WTC11 (cell line): ENCODE results near the gene STK32B. TPM values are rescaled to one million over a fixed set of nuclear protein-coding genes. Genes with fewer than 3 reads are reported as not detected.

Source experiments
- ATAC-seq: fragments of 200-7000 bp; cut with Tn5 transposase; 2 replicates; pipeline ENCODE4 v1.10.0; 2021; ENCODE audit warnings: mild to moderate bottlenecking, moderate library complexity
- CTCF ChIA-PET: fragments of 300-600 bp; sonication (Branson Sonifier 250); formaldehyde crosslinking; loops from one replicate; lab custom pipeline; 2021; ENCODE audit warnings: antibody characterized with exemption; lab: Charles Lee
- POLR2A ChIA-PET: fragments of 350-600 bp; sonication (Branson Sonifier 250); formaldehyde crosslinking; loops from one replicate; lab custom pipeline; 2021; ENCODE audit warnings: antibody characterized with exemption; lab: Charles Lee
- DNase-seq: peaks from one replicate; pipeline ENCODE4 v3.0.0; 2021; ENCODE audit warnings: low spot score
- H3K27ac Mint-ChIP-seq: 2 replicates; pipeline ENCODE4 v1.8.0; 2021; ENCODE audit warnings: mixed read lengths
- H3K27me3 Mint-ChIP-seq: 2 replicates; pipeline ENCODE4 v1.8.0; 2021; ENCODE audit warnings: low read depth, mild to moderate bottlenecking, moderate library complexity, mixed read lengths
- H3K36me3 Mint-ChIP-seq: 2 replicates; pipeline ENCODE4 v1.8.0; 2021; ENCODE audit warnings: mixed read lengths
- H3K4me1 Mint-ChIP-seq: 2 replicates; pipeline ENCODE4 v1.8.0; 2022; ENCODE audit warnings: mixed read lengths
- H3K4me3 Mint-ChIP-seq: 2 replicates; pipeline ENCODE4 v1.8.0; 2021; ENCODE audit warnings: mild to moderate bottlenecking, moderate library complexity, mixed read lengths
- H3K9me3 Mint-ChIP-seq: 2 replicates; pipeline ENCODE4 v1.8.0; 2021; ENCODE audit warnings: mixed read lengths
- ELF4 ChIP-seq: sonication (generic); formaldehyde crosslinking; IDR thresholded peaks from 2 replicates; pipeline ENCODE4 v1.8.1; 2022; ENCODE audit warnings: low read depth, mild to moderate bottlenecking, moderate library complexity, missing genetic modification reagents
- NFATC4 ChIP-seq: fragments of 250-450 bp; sonication (Bioruptor Pico); IDR thresholded peaks from 2 replicates; pipeline ENCODE4 v1.9.0; 2021; ENCODE audit warnings: mild to moderate bottlenecking
- NFYB ChIP-seq: sonication (generic); formaldehyde crosslinking; conservative IDR thresholded peaks from 2 replicates; pipeline ENCODE4 v1.8.0; 2022; ENCODE audit warnings: low read depth, missing genetic modification reagents
- NR2C2 ChIP-seq: sonication (generic); formaldehyde crosslinking; IDR thresholded peaks from 2 replicates; pipeline ENCODE4 v1.8.0; 2022; ENCODE audit warnings: mild to moderate bottlenecking, missing genetic modification reagents
- SMAD4 ChIP-seq: sonication (generic); formaldehyde crosslinking; IDR thresholded peaks from 2 replicates; pipeline ENCODE4 v1.8.0; 2022; ENCODE audit warnings: mild to moderate bottlenecking, missing genetic modification reagents
- SOX15 ChIP-seq: fragments of 250-450 bp; sonication (Bioruptor Pico); IDR thresholded peaks from 2 replicates; pipeline ENCODE4 v1.9.0; 2021; ENCODE audit warnings: mild to moderate bottlenecking
- TP53 ChIP-seq: sonication (generic); formaldehyde crosslinking; IDR thresholded peaks from 2 replicates; pipeline ENCODE4 v1.8.1; 2023; ENCODE audit warnings: mild to moderate bottlenecking, missing genetic modification reagents
- ZBTB21 ChIP-seq: sonication (generic); formaldehyde crosslinking; IDR thresholded peaks from 2 replicates; pipeline ENCODE4 v1.8.1; 2023; ENCODE audit warnings: mild to moderate bottlenecking, missing genetic modification reagents, borderline replicate concordance
- ZNF263 ChIP-seq: sonication (generic); formaldehyde crosslinking; IDR thresholded peaks from 2 replicates; pipeline ENCODE4 v1.8.1; 2022; ENCODE audit warnings: low read depth, mild to moderate bottlenecking, moderate library complexity, missing genetic modification reagents
- ZNF317 ChIP-seq: sonication (generic); formaldehyde crosslinking; IDR thresholded peaks from 2 replicates; pipeline ENCODE4 v1.8.1; 2023; ENCODE audit warnings: low read depth, mild to moderate bottlenecking, moderate library complexity, missing genetic modification reagents, borderline replicate concordance
- ZNF671 ChIP-seq: fragments of 250-450 bp; sonication (Bioruptor Pico); IDR thresholded peaks from 2 replicates; pipeline ENCODE4 v1.8.0; 2021; ENCODE audit warnings: mild to moderate bottlenecking
- total RNA-seq: library from RNA; stranded (reverse); gene quantifications from 3 replicates; pipeline ENCODE4 v1.2.3, GENCODE V29; 2021
- TF ChIP-seq, protein P1 (sequence below): fragments of 250-450 bp; sonication (Bioruptor Pico); IDR thresholded peaks from 2 replicates; pipeline ENCODE4 v1.9.0; 2021; ENCODE audit warnings: mild to moderate bottlenecking
- TF ChIP-seq, protein P2 (sequence below): sonication (generic); formaldehyde crosslinking; conservative IDR thresholded peaks from 2 replicates; pipeline ENCODE4 v1.8.1; 2022; ENCODE audit warnings: mild to moderate bottlenecking, missing genetic modification reagents
- TF ChIP-seq, protein P3 (sequence below): sonication (generic); formaldehyde crosslinking; IDR thresholded peaks from 2 replicates; pipeline ENCODE4 v1.8.1; 2023; ENCODE audit warnings: mild to moderate bottlenecking, missing genetic modification reagents
- TF ChIP-seq, protein P4 (sequence below): sonication (generic); formaldehyde crosslinking; IDR thresholded peaks from 2 replicates; pipeline ENCODE4 v1.8.0; 2023; ENCODE audit warnings: missing genetic modification reagents, mild to moderate bottlenecking, borderline replicate concordance
- TF ChIP-seq, protein P5 (sequence below): sonication (generic); formaldehyde crosslinking; IDR thresholded peaks from 2 replicates; pipeline ENCODE4 v1.8.1; 2023; ENCODE audit warnings: mild to moderate bottlenecking, missing genetic modification reagents, moderate library complexity
- TF ChIP-seq, protein P6 (sequence below): sonication (generic); formaldehyde crosslinking; IDR thresholded peaks from 2 replicates; pipeline ENCODE4 v1.8.0; 2022; ENCODE audit warnings: missing genetic modification reagents
- TF ChIP-seq, protein P7 (sequence below): sonication (generic); formaldehyde crosslinking; IDR thresholded peaks from 2 replicates; pipeline ENCODE4 v1.8.1; 2023; ENCODE audit warnings: mild to moderate bottlenecking, missing genetic modification reagents

The STK32B gene
- total RNA-seq, 1 experiment from 2014 or later = 1.9 TPM

DNA sequence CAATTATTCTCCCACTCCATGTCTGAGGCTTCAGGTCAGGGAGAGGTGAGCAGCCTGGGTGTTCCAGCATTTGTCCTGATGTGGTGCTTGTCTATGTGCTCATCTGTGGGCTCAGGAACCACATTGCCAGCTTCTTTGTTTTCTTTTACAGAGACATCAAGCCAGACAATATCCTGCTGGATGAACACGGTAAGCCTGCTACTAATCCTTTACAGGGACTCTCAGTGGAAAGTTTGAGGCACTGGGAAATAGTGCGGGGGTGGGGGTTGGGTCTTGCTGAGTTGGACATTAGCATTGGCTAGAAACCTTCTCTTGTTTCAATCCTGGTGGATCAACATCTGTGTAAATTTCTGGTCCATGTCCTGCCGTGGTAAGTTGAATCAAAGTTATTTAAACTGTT lies 346.8 kb downstream of the STK32B start (continued):
- TF ChIP-seq, protein P1, sequence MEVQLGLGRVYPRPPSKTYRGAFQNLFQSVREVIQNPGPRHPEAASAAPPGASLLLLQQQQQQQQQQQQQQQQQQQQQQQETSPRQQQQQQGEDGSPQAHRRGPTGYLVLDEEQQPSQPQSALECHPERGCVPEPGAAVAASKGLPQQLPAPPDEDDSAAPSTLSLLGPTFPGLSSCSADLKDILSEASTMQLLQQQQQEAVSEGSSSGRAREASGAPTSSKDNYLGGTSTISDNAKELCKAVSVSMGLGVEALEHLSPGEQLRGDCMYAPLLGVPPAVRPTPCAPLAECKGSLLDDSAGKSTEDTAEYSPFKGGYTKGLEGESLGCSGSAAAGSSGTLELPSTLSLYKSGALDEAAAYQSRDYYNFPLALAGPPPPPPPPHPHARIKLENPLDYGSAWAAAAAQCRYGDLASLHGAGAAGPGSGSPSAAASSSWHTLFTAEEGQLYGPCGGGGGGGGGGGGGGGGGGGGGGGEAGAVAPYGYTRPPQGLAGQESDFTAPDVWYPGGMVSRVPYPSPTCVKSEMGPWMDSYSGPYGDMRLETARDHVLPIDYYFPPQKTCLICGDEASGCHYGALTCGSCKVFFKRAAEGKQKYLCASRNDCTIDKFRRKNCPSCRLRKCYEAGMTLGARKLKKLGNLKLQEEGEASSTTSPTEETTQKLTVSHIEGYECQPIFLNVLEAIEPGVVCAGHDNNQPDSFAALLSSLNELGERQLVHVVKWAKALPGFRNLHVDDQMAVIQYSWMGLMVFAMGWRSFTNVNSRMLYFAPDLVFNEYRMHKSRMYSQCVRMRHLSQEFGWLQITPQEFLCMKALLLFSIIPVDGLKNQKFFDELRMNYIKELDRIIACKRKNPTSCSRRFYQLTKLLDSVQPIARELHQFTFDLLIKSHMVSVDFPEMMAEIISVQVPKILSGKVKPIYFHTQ (CRISPR knock-in tag) = no peak
- TF ChIP-seq, protein P2, sequence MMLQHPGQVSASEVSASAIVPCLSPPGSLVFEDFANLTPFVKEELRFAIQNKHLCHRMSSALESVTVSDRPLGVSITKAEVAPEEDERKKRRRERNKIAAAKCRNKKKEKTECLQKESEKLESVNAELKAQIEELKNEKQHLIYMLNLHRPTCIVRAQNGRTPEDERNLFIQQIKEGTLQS (CRISPR knock-in tag) = no peak
- TF ChIP-seq ZNF317 (CRISPR knock-in tag) (no peak), ZNF263 (no peak), NFATC4 (no peak), NFYB (CRISPR knock-in tag) (no peak), SMAD4 (CRISPR knock-in tag) (no peak)
- TF ChIP-seq, protein P3, sequence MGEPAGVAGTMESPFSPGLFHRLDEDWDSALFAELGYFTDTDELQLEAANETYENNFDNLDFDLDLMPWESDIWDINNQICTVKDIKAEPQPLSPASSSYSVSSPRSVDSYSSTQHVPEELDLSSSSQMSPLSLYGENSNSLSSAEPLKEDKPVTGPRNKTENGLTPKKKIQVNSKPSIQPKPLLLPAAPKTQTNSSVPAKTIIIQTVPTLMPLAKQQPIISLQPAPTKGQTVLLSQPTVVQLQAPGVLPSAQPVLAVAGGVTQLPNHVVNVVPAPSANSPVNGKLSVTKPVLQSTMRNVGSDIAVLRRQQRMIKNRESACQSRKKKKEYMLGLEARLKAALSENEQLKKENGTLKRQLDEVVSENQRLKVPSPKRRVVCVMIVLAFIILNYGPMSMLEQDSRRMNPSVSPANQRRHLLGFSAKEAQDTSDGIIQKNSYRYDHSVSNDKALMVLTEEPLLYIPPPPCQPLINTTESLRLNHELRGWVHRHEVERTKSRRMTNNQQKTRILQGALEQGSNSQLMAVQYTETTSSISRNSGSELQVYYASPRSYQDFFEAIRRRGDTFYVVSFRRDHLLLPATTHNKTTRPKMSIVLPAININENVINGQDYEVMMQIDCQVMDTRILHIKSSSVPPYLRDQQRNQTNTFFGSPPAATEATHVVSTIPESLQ (CRISPR knock-in tag) = no peak

DNA sequence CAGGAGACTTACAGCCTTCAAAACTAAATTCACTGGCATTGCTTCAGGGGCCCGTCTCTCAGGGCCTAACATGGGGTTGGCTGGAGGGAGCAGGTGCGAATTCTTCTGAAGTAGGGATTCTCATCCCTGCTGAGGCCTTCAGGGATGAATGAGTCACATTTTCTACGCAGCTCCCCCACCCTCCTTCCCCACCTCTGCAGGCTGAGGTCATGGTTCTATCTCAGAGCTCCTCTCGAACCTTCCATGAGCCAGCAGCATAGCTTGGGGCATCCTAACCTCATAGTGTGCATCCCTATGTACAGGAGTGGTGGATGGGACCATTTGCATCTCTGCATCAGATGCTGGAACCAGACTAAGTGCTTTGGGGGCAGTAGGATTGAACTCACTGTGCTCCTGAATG lies 347.8 kb downstream of the STK32B start:
- Mint-ChIP-seq H3K9me3 (peaks cover 16% of the 10 kb centered on the region), H3K4me1 (no peaks in the 10 kb centered on the region), H3K27ac (no peak overlapping the region), H3K27me3 (peaks cover 3% of the 10 kb centered on the region), H3K36me3 (peaks cover 3% of the 10 kb centered on the region; the same call in 1 of the 2 replicates), H3K4me3 (no peak overlapping the region)
- POLR2A ChIA-PET = no interaction called here
- ATAC-seq (no peak), DNase-seq (no peak)
- CTCF ChIA-PET = interaction anchor here (0.7 to 3.5 kb wide), 28 partner anchors 9 to 388 kb away, joined by 3 to 32 read pairs (median 5); partner anchors contain the start of genes EVC2 and STK32B
- TF ChIP-seq ZNF317 (CRISPR knock-in tag) (no peak), SOX15 (CRISPR knock-in tag) (no peak), ELF4 (CRISPR knock-in tag) (no peak), TP53 (CRISPR knock-in tag) (no peak), ZNF671 (no peak), NR2C2 (CRISPR knock-in tag) (no peak), ZBTB21 (no peak)
- TF ChIP-seq, protein P4, sequence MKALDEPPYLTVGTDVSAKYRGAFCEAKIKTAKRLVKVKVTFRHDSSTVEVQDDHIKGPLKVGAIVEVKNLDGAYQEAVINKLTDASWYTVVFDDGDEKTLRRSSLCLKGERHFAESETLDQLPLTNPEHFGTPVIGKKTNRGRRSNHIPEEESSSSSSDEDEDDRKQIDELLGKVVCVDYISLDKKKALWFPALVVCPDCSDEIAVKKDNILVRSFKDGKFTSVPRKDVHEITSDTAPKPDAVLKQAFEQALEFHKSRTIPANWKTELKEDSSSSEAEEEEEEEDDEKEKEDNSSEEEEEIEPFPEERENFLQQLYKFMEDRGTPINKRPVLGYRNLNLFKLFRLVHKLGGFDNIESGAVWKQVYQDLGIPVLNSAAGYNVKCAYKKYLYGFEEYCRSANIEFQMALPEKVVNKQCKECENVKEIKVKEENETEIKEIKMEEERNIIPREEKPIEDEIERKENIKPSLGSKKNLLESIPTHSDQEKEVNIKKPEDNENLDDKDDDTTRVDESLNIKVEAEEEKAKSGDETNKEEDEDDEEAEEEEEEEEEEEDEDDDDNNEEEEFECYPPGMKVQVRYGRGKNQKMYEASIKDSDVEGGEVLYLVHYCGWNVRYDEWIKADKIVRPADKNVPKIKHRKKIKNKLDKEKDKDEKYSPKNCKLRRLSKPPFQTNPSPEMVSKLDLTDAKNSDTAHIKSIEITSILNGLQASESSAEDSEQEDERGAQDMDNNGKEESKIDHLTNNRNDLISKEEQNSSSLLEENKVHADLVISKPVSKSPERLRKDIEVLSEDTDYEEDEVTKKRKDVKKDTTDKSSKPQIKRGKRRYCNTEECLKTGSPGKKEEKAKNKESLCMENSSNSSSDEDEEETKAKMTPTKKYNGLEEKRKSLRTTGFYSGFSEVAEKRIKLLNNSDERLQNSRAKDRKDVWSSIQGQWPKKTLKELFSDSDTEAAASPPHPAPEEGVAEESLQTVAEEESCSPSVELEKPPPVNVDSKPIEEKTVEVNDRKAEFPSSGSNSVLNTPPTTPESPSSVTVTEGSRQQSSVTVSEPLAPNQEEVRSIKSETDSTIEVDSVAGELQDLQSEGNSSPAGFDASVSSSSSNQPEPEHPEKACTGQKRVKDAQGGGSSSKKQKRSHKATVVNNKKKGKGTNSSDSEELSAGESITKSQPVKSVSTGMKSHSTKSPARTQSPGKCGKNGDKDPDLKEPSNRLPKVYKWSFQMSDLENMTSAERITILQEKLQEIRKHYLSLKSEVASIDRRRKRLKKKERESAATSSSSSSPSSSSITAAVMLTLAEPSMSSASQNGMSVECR (CRISPR knock-in tag) = no peak
- TF ChIP-seq, protein P5, sequence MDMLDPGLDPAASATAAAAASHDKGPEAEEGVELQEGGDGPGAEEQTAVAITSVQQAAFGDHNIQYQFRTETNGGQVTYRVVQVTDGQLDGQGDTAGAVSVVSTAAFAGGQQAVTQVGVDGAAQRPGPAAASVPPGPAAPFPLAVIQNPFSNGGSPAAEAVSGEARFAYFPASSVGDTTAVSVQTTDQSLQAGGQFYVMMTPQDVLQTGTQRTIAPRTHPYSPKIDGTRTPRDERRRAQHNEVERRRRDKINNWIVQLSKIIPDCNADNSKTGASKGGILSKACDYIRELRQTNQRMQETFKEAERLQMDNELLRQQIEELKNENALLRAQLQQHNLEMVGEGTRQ = no peak
- TF ChIP-seq, protein P6, sequence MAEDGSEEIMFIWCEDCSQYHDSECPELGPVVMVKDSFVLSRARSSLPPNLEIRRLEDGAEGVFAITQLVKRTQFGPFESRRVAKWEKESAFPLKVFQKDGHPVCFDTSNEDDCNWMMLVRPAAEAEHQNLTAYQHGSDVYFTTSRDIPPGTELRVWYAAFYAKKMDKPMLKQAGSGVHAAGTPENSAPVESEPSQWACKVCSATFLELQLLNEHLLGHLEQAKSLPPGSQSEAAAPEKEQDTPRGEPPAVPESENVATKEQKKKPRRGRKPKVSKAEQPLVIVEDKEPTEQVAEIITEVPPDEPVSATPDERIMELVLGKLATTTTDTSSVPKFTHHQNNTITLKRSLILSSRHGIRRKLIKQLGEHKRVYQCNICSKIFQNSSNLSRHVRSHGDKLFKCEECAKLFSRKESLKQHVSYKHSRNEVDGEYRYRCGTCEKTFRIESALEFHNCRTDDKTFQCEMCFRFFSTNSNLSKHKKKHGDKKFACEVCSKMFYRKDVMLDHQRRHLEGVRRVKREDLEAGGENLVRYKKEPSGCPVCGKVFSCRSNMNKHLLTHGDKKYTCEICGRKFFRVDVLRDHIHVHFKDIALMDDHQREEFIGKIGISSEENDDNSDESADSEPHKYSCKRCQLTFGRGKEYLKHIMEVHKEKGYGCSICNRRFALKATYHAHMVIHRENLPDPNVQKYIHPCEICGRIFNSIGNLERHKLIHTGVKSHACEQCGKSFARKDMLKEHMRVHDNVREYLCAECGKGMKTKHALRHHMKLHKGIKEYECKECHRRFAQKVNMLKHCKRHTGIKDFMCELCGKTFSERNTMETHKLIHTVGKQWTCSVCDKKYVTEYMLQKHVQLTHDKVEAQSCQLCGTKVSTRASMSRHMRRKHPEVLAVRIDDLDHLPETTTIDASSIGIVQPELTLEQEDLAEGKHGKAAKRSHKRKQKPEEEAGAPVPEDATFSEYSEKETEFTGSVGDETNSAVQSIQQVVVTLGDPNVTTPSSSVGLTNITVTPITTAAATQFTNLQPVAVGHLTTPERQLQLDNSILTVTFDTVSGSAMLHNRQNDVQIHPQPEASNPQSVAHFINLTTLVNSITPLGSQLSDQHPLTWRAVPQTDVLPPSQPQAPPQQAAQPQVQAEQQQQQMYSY (CRISPR knock-in tag) = no peak
- TF ChIP-seq, protein P7, sequence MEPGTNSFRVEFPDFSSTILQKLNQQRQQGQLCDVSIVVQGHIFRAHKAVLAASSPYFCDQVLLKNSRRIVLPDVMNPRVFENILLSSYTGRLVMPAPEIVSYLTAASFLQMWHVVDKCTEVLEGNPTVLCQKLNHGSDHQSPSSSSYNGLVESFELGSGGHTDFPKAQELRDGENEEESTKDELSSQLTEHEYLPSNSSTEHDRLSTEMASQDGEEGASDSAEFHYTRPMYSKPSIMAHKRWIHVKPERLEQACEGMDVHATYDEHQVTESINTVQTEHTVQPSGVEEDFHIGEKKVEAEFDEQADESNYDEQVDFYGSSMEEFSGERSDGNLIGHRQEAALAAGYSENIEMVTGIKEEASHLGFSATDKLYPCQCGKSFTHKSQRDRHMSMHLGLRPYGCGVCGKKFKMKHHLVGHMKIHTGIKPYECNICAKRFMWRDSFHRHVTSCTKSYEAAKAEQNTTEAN (CRISPR knock-in tag) = no peak
